Stomach (tissue), 9 donors: ENCODE results near the gene GPC5. TPM values are rescaled to one million over a fixed set of nuclear protein-coding genes. Genes with fewer than 3 reads are reported as not detected.

Experiments used
- DNase-seq, 2 donors: peaks; one replicate each; pipeline versions ENCODE4 v3.0.0 to v3.0.0-alpha.2; 2013 to 2019
- H3K27ac ChIP-seq, 5 donors: fragments of 200-600 bp in 4 of 5; sonication (generic) in 4 of 5; one replicate each; pipeline ENCODE4 v1.5.1; 2013 to 2019; ENCODE audit warnings: mild to moderate bottlenecking in 1 of 5, moderate library complexity in 1 of 5
- H3K27me3 ChIP-seq, 3 donors: fragments of 200-600 bp; sonication (generic); one replicate each; pipeline ENCODE4 v1.5.1; 2017 to 2019; ENCODE audit warnings: mixed run types in 1 of 3
- H3K36me3 ChIP-seq, 4 donors: fragments of 200-600 bp; sonication (generic); 1 replicate in 3 of 4; 2 replicates in 1 of 4; pipeline ENCODE4 v1.5.1; 2016 to 2019
- H3K4me1 ChIP-seq, 4 donors: fragments of 200-600 bp; sonication (generic); one replicate each; pipeline ENCODE4 v1.5.1; 2016 to 2019
- H3K4me3 ChIP-seq, 4 donors: fragments of 200-600 bp; sonication (generic) in 3 of 4; one replicate each; pipeline ENCODE4 v1.5.1; 2016 to 2019; ENCODE audit warnings: mild to moderate bottlenecking in 1 of 4
- H3K9me3 ChIP-seq, 4 donors: fragments of 200-600 bp; sonication (generic); one replicate each; pipeline ENCODE4 v1.5.1; 2016 to 2019
- CTCF ChIP-seq, 7 experiments: fragments of 450-650 bp in 4 of 7; fragments of 200-600 bp in 3 of 7; sonication (generic) in 3 of 7; IDR thresholded peaks; one replicate each; pipeline ENCODE4 v1.5.1; 2016 to 2019; ENCODE audit warnings: antibody characterized with exemption in 7 of 7, control low read depth in 2 of 7, mild to moderate bottlenecking in 1 of 7
- EP300 ChIP-seq: sonication (generic); formaldehyde crosslinking; IDR thresholded peaks from one replicate; pipeline ENCODE4 v1.6.1; 2017; ENCODE audit warnings: antibody characterized with exemption
- POLR2A ChIP-seq, 4 donors: fragments of 450-650 bp; IDR thresholded peaks; one replicate each; pipeline ENCODE4 v1.6.1; 2016; ENCODE audit warnings: antibody characterized with exemption in 4 of 4, control low read depth in 2 of 4, mild to moderate bottlenecking in 1 of 4, moderate library complexity in 1 of 4
- POLR2AphosphoS5 ChIP-seq, 3 donors: sonication (generic); formaldehyde crosslinking; IDR thresholded peaks; one replicate each; pipeline ENCODE4 v1.6.1; 2016; ENCODE audit warnings: antibody characterized with exemption in 3 of 3
- WGBS, 5 donors: extraction: QIAGEN DNeasy Blood & Tissue Kit in 3 of 5; methylation state at CpG; one replicate each; pipeline versions ENCODE4 v1.1.5 to v1.1.7; 2013 to 2018; 5-methylcytosine and 5-hydroxymethylcytosine counted together
- intact Hi-C: fragments of 100-400 bp; cut with DNase I; formaldehyde crosslinking; loops from one replicate; pipeline ENCODE4 v1.15.1; 2023; ENCODE audit warnings: low total_unique reads
- polyA plus RNA-seq, 3 donors: library from polyadenylated mRNA; stranded (reverse); fragments of 200-250 nt; gene quantifications; one replicate each; pipeline ENCODE4 v1.2.3, GENCODE V29; 2013
- total RNA-seq, 5 donors: library from RNA; depleted of rRNA; stranded (reverse); fragments of >200 nt; gene quantifications; one replicate each; pipeline versions ENCODE4 v1.1.0 to v1.2.3, GENCODE V29; 2014 to 2016
- donor health status: healthy with polysubstance abuse.
- donor health status: Bipolar disorder and iron deficiency.
- donor health status: healthy.

GPC5 gene
- total and polyA plus RNA-seq, 8 donors, result 0.87 to 2.8 TPM; not detected in 6

- no peak overlapping the region for H3K27ac ChIP-seq
- DNase-seq, result no peak
- H3K9me3 ChIP-seq, result no peaks in the 10 kb centered on the region
- no peak for TF ChIP-seq CTCF (IDR thresholded peaks at IDR 0.05)
- no peak for TF ChIP-seq EP300
- TF ChIP-seq POLR2A (IDR thresholded peaks at IDR 0.05), result no peak
- 48 to 68% (median 61%) methylated on average over 4 of the region's 4 CpGs for WGBS, 5 donors
- intact Hi-C loops, result no loop called here
- H3K4me1 ChIP-seq, result no peaks in the 10 kb centered on the region
- H3K27me3 ChIP-seq, result no peaks in the 10 kb centered on the region
- H3K36me3 ChIP-seq, result no peaks in the 10 kb centered on the region
- H3K4me3 ChIP-seq, result no peak overlapping the region
Observed at GRCh38 chr13:92414851-92415250, 1016.4 kb downstream of the GPC5 start.

DNA sequence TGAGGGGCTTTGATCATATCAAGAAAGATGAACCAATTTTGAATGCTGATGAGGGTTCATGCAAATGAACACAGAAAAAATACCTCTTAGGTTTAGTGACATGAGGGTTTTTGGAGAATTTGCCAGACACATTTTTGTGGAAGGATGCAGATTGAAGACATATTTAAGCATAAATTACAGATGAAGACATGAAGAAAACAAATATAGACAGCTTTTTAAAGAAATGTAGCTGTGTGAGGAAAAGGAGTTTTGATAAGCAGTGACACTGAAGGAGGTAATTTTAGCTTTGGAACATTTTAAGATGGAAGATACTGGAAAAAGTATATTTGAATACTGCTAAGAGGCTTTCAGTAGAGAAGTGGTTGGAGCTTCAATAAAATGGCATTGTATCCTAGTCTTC, 1017.4 kb downstream of the GPC5 start:
- intact Hi-C loops, result no loop called here
- H3K36me3 ChIP-seq, result no peaks in the 10 kb centered on the region
- DNase-seq, result no peak
- no peak overlapping the region for H3K4me3 ChIP-seq
- H3K27ac ChIP-seq, result no peak overlapping the region
- no peaks in the 10 kb centered on the region for H3K27me3 ChIP-seq
- no peaks in the 10 kb centered on the region for H3K9me3 ChIP-seq
- H3K4me1 ChIP-seq, result no peaks in the 10 kb centered on the region
- no peak for TF ChIP-seq EP300
- no peak for TF ChIP-seq POLR2AphosphoS5 (IDR thresholded peaks at IDR 0.05)
- TF ChIP-seq POLR2A (IDR thresholded peaks at IDR 0.05), result no peak
- TF ChIP-seq CTCF (IDR thresholded peaks at IDR 0.05), result no peak

DNA sequence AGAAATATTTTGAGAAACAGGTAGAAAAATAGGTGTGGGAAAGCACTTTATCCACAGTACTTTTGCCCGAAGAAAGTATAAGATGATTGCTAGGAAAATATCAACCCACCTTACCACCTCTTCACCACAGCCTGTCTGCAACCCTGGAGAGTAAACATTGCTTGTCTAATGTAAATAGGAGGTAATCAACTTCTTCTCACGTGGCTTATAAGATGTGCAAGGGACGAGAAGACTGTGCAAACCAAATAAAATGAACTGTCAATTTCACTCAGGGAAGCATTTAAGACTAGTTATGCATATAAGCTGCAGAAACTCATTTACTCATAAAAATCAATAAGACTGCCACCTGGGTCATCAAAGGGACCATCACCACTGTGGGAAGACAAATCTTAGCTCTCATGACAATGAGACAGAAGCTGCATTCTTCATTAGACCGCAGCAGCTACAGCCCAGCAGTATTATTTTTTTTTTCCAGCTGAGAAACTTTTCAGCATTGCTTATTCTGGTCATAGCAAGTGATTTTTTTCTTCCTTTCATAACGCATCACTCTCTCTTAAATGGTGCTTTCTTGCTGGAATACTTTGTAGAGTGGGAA, 1020.5 kb downstream of the GPC5 start:
- intact Hi-C loops, result no loop called here
- no peaks in the 10 kb centered on the region for H3K4me1 ChIP-seq
- no peaks in the 10 kb centered on the region for H3K9me3 ChIP-seq
- no peaks in the 10 kb centered on the region for H3K36me3 ChIP-seq
- no peak overlapping the region for H3K27ac ChIP-seq
- no peak overlapping the region for H3K4me3 ChIP-seq
- TF ChIP-seq POLR2AphosphoS5 (IDR thresholded peaks at IDR 0.05), result no peak
- no peaks in the 10 kb centered on the region for H3K27me3 ChIP-seq
- 17 to 36% (median 28%) methylated on average over 5 of the region's 5 CpGs for WGBS, 5 donors
- DNase-seq, result no peak

DNA sequence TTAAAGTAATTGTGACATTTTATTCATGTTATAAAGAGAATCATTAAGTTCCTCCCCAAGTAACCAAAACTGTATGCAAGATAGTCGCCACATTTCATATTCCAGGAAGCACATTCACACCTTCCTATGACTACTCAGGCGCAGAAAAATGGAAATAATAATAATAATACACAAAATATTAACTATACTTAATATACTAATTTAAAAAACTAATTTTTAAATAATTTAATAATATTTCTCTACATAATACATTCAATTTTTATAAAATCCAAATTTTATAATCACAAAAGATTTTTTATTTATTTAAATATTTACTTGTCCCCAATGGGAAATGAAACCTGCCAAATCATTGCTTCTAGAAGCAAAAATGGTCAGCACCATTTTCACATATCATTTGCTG, 1030.8 kb downstream of the GPC5 start:
- H3K9me3 ChIP-seq, result no peaks in the 10 kb centered on the region
- H3K36me3 ChIP-seq, result no peaks in the 10 kb centered on the region
- TF ChIP-seq EP300, result no peak
- H3K27ac ChIP-seq, result no peak overlapping the region
- H3K27me3 ChIP-seq, result no peaks in the 10 kb centered on the region
- intact Hi-C loops, result no loop called here
- no peaks in the 10 kb centered on the region for H3K4me1 ChIP-seq
- no peak overlapping the region for H3K4me3 ChIP-seq
- DNase-seq, result no peak
- 75 to 90% (median 85%) methylated on average over 2 of the region's 2 CpGs for WGBS, 5 donors

DNA sequence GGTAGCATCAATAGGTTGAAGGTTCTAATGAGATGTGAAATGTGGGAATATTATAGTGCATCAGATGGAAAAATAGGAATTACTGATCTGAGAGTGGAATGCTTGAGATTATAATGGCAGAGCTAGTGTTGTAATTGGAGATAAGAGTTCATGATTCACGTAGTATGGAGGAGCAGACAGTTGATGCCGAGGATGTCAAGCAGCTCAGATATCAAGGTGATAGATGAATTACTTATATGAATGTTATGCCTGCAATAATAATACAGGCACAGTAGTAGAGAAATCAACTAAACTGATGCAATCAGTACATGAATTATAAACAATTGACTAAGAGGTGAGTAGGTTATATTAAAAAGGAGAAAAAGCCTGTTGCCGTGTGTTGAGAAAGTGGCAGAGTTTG, 1035.0 kb downstream of the GPC5 start:
- Histone ChIP-seq H3K27me3 (no peaks in the 10 kb centered on the region), H3K36me3 (no peaks in the 10 kb centered on the region), H3K27ac (no peak overlapping the region), H3K9me3 (no peaks in the 10 kb centered on the region), H3K4me1 (no peaks in the 10 kb centered on the region), H3K4me3 (no peak overlapping the region)
- 52 to 87% (median 76%) methylated on average over 3 of the region's 3 CpGs for WGBS, 5 donors
- intact Hi-C loops, result no loop called here
- TF ChIP-seq POLR2AphosphoS5 (IDR thresholded peaks at IDR 0.05) (no peak), POLR2A (IDR thresholded peaks at IDR 0.05) (no peak), EP300 (no peak), CTCF (IDR thresholded peaks at IDR 0.05) (no peak)
- DNase-seq, result no peak
